HG03108 (cell line): ENCODE measurements around the gene PRR16.

Experiments
- ATAC-seq: cut with Tn5 transposase; IDR thresholded peaks from one replicate; pipeline ENCODE4 v1.9.1; 2021; ENCODE audit warnings: moderate library complexity; ENCODE audit not compliant: unreplicated experiment

Gene PRR16

DNA sequence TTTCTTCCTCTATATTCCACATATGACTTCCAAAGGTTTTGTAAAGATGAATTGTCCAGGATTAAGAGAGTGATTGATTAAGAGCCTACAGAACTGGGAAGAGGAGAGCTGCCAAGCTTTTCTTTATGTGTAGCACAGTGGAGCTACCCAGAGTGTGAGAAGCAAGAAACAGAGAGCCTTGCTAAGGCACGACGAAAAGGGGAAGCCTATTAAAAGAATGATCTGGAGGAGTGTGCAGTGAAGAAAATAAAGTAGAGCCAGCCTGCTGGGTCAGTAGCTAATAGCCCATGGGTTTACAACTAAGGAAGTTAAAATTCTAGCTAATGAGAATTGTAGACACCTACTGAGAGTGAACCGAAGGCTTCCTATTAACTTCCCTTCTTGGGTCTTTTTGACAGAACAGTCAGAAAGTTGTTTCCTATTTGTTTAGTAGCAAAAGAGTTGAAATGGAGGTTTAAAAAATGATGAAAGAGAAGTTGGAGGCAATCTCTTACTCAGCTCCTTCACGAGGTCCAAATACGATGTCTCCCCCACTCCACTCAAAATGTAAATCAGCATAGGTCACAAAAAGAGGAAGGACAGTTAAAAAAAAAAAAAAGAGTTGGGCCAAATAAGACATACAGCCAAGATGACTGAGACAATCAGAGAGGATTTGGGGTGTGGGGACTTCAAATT, 957 bp upstream of the PRR16 start:
- no peak for ATAC-seq

DNA sequence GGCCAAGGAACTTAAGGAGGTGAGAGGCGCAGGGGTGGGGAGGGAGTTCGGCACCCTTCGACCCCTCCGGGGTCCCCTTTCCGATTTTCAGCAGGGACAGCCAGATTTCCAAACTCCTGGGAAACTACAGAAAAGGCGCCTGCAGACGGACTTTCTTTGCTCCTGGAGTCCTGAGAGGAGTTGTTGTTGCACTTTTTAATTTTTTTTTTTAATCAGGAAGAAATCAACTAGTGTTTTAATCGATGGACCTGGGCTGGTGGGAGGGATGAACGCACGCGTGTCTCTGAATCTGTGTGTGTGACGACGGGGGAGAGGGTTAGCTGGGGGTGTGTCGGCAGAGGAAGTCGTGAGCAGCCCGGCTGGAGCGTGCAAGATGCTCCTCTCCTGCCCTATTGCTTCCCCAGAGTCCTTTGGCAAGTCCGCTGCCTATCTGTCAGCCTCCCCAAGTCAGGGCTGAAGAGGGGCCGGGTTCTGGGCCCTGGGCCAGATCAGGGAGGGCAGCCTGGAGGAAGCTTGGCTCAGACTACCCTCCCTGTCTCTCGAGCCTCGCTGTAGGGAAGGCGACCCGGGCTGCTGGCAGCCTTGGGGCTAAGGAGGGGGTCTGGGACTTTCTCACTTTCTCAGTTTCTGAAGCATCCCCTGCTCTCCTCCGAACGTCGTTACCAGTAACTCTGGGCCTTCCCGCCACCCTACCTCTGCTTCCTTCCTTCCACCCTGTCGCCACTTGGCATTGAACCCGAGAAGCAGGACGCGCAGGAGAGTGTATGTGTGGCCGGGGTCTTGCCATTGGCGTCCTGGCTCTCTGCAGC, 731 bp downstream of the PRR16 start:
- ATAC-seq = no peak

DNA sequence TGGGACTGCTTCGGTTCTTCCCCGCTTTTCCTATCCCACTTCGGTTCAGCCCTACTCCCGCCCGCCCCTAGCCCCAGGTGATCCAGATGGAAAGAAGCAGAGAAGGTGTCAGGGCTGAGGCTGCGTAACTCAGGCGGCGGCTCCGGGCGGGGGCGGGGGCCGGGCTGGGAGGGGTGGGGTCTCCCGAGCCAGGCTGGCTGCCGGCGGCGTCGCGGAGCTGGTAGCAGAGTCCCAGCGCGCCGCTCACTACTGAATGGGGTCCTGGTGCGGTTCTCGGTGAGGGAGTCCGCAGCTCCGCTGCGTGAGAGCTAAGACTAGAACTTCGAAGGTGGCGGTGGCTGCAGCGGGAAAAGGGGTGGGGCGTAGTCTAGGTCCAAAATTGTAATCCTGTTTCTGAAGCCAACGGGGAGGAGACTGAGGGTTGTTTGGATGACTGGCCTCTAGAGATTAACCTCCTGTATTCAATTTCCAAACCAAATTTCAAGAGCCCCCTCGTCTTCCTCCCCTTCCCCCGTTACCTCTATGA, 1.4 kb downstream of the PRR16 start:
- no peak for ATAC-seq

DNA sequence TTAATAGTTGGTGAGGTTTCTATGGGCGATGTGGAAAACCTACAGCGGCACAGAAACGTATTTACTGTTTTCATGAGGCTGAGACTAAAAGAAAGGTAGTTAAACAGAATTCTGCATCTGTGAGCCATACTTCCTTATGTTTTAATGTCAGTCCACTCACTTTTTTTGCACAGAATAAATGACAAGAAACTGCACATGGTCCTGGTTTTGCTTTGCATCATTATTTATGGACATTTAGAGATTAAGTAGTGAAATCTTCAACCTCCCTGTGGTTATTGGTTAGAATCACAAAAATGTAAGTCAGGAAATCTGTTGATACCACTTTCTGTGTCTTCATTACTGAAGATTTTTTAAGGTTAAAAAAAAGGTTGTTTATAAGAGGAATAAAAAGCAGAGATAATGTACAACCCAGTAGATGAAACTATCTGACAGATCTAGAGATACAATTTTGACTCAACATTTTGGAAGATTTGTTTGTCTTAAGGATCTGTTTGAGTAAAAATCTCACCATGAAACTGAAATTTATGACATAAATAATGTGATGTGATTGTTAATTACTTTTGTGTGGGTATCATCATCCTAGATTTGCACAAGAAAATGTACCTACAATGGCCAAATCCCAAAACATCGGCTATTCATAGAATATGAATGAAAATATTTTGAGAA, 2.4 kb downstream of the PRR16 start:
- no peak for ATAC-seq

DNA sequence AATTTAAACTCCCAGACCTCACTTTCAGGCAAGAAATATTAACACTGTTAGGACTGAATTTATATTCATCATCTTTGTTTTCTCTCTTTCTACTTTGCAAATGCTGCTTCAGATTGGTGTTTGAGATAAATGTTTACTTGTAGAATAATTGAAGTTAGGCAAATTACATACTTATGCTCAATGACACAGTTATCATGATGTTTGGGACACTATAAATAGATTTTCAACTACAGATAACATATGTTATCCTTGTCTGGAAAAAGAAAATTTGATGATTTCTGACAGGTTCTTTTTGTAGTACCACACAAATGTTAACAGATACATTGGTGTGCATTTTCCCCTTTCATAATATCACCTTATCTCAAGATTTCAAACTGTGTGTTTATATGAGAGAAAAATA, 7.9 kb downstream of the PRR16 start:
- no peak for ATAC-seq

DNA sequence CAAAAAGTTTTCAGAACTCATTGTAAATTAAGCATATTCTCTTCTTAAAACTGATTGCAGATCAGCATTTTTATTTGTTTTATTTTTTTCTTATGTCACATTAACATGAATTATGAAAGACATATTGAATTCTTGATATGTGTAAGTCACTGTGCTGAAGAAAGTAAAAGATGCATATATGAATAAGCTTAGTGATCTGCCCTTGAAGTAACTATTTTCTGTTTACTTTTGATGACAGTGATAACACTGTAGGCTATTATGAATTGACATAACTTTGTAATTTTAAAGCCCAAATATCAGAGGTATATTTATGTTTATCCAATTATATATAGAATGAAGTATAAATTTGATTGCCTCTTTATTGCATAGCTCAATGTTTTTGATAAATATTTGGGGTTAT, 8.8 kb downstream of the PRR16 start:
- no peak for ATAC-seq

DNA sequence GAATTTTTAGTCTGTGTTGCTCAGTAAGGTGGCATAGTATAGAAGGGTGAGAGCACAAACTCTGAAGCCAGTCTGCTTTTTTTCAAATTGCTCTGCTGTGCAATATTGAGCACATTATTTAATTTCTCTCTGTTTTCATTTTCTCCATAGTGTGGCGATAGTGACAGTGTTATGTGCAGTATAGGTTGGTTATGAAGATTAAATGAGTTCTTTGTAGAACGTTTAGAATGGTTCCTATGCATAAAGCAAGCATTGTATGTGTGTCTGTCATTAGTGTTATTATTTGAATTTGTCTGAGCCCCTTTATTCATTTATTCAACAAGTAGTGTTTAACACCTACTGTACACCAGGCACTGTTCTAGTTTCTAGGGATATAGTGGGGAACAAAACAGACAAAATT, 9.2 kb downstream of the PRR16 start:
- ATAC-seq = no peak

DNA sequence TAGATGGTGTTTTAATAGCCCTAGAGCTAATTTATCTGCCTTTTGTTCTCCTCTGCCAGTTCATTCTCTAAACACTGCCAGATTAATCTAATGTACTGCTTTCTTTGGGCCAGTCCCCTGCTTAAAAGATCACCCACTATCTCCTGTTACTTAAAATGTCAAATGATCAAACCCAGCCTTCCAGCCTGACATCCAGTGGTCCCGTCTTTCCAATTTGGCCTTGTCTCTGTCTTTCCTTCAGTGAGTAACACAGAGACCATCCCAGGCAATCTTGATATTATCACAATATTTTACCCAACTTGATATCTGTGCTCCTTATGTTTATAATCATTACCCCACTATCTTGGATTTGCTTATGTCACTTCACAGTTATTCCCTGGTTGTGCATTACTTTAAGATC, 12.0 kb downstream of the PRR16 start:
- ATAC-seq = no peak

DNA sequence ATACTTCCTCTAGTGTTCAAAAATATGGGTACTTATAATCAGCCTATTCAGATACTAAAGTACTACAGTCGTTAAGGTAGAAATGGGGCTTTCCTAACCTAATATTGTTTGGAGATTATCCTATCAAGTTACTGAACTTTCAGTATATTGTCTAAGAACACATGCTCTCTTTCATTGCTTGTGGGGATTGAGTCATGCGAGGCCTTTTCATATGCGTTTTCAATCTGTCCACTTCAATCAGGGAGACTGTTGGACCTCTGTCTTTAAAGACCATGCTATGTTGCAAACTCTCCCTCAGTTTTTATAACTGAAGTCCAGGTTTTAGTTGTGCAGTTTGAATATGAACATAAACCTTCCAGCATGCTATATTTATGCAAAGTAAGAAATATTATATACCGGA, 15.0 kb downstream of the PRR16 start:
- ATAC-seq = no peak

DNA sequence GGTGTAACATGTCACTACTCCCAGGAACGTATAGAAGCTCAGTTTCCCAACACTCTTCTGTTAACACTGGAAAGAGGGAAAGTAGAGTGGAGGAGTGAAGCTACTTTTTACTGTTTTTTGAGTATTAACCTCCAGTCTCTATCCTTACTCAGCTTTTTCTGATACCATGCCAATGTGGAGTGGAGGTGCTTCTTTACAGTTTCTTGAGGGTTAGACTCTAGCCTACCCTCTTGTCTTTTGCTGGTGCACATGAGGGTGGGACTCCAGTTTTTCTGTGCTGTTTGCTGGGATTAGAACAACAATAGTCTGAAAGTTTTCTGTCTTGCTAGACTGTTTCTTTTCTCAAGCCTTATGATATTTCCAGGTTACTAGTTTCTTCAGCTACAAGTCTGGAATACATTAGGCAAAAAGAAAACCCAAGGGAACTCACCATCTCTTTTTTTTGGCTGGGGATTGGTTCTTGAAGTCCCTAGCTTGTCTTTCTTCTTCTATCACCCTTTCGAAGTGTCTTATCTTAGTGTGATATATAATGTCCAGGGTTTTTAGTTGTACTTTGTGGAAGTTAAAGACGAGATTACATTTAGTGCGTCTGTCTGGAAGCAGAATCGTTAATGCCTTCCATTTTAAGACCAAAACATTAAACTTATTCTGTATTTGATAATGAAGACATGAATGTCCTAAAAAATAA, 35.9 kb downstream of the PRR16 start:
- ATAC-seq = no peak

DNA sequence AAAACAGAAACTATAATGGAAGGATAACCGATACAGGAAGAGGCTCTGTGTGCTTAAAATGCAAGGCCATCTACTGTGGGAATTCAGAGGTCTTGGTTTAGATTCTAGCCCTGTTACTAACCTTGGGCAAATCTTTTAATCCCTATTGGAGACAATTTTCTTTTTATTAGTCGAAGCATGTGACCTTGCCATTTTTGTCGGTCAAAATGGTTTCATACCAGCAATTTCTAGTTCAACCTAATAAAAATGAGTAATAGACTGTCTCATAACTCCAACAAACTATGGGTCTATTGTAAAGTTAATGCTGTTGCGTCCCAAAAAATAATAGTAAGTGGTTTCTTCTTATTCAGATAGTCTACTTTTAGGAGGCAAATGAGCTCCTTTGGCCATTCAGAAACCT, 38.4 kb downstream of the PRR16 start:
- no peak for ATAC-seq

DNA sequence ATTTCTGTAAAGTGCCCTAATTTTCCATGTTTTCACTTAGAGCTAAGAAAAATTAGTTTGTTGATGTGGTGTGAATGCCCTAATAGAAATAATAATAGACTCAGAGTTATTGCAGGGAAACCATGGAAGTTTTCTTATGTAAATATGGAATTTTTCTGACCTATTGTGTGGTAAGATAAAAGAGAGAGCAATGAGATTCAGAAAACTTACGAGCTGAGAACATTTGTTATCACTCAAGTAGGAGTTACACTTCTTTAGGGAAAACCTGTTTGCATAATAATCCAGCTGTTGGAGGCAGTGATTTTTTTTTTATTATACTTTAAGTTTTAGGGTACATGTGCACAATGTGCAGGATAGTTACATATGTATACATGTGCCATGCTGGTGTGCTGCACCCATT, 39.2 kb downstream of the PRR16 start:
- no peak for ATAC-seq

DNA sequence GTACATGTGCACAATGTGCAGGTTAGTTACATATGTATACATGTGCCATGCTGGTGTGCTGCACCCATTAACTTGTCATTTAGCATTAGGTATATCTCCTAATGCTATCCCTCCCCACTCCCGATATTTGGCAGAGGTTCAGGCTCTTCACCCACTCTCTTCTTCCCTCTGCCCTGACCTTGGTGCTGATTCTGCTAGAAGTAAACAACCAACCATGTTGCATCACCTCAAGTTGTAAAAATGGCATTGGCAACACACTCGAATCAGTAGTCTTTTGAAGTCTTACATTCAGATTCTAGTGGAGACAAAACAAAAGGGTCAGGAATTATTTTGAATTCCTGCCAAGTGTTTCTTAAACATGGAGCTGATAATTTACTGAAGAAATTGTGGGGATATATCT, 40.0 kb downstream of the PRR16 start:
- ATAC-seq = no peak

DNA sequence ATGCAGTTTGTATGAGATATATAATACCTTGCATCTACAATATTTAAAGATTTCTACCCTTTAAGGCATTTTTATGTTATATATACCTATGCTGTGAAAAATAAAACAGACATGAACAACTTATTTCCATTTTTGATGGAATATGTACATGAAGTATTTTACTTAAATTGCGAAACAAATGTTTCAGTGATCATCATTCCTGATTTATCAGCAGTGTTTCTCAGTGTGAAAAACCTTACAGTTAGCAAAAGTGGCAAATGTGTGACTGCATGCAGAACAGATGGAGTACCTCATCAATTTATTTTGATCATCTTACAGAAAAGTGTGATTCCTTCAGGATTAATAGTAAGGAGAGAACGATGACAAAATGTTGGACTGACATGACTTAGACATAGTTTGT, 43.1 kb downstream of the PRR16 start:
- no peak for ATAC-seq

DNA sequence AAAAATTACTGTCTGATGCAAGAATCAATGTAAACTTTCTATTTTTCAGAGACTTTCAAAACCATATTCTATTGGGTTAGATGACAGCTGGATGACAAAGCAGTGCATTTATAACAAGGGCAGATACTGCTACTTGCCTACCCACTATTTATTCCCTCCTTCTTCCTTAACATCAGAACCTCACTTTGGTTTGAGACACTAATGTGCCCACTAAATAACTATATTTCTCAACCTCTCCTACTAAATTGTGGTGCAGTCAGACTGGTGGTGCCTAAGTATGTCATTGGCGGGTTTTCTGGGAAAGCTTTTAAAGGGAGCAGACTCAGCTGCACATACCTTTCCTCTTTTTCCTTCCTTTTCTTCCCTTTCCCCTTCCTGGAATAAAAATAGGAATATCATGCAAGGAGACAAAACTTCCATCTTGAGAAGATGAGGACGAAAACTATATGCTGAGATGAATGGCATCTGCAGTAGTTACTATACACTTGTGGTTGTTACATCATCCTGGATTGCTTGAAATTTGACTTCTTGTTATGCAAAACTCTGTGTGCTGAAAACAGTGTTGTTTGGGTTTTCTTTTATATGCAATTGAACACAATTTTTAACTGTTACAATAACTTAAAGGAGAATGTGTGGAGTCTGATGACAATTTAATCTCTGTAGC, 43.8 kb downstream of the PRR16 start:
- no peak for ATAC-seq

DNA sequence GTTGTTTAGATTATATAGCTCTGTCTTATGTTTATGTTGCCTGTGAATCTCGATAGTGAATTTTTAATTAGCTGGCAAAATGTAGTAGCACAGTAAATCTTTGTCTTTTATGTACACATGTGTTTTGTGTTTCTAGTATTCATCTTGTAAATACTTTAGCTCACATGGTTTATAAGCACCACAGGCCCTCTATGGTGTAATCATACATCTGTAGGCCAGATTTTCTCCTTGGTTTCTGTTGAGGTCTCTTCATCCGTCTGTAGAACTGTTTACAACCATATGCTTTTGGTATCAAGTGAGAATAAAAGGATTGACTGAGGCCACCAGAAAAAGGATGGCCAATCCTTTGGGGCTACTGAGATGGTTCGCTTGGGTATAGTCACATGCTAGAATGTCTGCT, 45.0 kb downstream of the PRR16 start:
- no peak for ATAC-seq

DNA sequence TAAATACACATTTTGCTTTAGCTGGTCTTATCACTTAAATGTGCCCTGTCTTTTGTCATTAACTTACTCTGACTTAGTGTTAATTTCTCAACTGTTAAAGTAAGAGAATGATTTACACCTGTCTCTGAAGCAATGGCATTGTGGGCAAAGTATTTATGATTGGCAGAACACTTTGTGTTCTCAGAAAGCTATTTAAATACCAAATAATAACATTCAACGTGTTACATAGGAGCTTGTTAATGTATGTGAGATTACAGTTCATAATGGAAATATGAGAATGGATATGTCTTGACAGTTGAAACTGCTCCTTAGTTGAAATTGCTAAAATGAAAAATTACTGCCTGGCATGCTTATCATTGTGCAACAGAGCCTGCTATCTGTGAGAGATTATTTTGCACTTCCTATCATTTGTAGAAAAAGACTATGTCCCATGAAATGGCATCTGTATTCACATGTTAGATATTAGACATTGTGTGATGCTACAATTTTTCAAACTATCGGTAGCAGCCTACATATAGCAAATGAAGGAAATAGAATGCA, 46.1 kb downstream of the PRR16 start:
- ATAC-seq = no peak

DNA sequence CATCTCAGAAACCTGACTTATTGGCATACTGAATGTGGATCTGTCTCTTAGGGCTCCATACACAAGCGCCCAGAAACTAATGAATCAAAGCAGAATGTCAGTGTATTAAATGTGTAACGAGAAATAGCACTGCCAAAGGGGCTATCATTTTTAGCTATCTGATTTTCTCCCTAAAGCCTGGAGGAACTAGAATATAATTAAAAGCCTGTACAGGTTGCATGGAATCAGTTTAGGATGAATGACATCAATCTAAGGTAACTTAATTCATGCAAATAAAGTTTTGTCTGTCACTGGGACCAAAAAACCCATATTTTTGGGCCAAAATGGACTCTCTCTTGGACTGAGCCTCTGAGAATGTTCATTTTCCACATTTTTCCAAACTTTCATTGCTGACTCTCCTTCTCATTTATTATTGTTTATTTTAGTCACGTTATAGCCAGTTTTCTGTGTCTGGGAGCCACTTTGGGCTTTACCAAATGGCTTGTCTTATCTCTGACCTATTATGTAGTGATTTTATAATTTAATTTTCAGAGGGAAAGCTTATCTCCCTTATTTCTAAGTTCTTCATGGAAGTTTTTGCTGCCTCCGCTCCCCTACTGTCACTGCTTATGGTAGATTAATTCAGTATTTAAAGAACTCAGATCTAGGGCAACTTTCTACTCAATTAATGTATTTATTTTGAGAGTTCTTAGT, 47.0 kb downstream of the PRR16 start:
- no peak for ATAC-seq

DNA sequence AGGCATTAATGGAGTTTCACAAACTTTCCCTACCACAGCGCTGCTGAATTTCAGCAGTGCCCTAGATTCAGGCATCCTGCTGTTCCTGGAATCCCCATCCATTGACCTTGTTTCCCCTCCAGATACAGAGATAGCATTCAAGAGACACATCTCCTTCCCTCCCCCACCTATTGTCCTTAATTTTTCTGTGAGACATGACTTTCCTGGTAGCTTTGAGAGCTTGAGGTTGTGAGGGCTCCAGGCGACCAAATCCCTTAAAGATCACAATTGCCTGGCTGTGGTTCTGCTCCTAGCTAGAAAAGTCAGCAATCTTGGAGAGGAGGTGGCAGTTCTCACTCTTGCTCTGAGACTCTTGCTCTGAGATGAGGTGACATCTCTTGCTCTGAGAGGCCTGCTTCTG, 48.0 kb downstream of the PRR16 start:
- ATAC-seq = no peak
